ENCODE measurements around the gene PDGFB.

Gene PDGFB

DNA sequence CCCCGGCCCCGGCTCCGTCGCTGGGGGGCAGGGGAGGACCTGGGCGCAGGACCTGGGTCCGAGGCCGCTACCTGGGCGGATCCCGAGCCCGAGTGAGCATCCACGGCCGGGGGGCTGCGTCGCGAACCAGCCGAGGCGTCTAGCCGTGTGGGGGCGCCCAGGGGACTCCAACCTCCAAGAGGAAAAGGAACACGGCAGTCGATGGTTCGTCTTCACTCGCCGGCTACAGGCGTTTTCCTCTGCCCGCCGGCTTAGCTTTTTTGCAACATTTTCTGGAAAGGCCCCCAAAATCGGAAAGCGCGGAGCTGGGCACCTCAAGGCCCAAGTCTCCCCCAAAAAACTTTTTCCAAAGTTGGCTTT, 666 bp downstream of the PDGFB start:
- Histone ChIP-seq H3K36me3 (replicated peaks; ENCODE audit: low read depth, low read length) (no peaks in the 10 kb centered on the region), H3K4me1 (ENCODE audit: low read length) (peaks cover 14% of the 10 kb centered on the region), H3K27ac (ENCODE audit: low read length) (no peak overlapping the region), H3K27me3 (ENCODE audit: low read depth, low read length) (no peaks in the 10 kb centered on the region), H4K20me1 (ENCODE audit: insufficient read depth, low read length) (no peaks in the 10 kb centered on the region), H3K4me3 (ENCODE audit: low read length) (no peak overlapping the region), H3K4me2 (ENCODE audit: low read length) (no peak overlapping the region), H3K79me2 (ENCODE audit: low read length) (no peaks in the 10 kb centered on the region), H3K9ac (ENCODE audit: low read length) (no peak overlapping the region), H2AFZ (ENCODE audit: low read depth, low read length) (no peak overlapping the region), H3K9me3 (ENCODE audit: insufficient read depth, low read length) (no peaks in the 10 kb centered on the region)
- TF ChIP-seq, protein P1, sequence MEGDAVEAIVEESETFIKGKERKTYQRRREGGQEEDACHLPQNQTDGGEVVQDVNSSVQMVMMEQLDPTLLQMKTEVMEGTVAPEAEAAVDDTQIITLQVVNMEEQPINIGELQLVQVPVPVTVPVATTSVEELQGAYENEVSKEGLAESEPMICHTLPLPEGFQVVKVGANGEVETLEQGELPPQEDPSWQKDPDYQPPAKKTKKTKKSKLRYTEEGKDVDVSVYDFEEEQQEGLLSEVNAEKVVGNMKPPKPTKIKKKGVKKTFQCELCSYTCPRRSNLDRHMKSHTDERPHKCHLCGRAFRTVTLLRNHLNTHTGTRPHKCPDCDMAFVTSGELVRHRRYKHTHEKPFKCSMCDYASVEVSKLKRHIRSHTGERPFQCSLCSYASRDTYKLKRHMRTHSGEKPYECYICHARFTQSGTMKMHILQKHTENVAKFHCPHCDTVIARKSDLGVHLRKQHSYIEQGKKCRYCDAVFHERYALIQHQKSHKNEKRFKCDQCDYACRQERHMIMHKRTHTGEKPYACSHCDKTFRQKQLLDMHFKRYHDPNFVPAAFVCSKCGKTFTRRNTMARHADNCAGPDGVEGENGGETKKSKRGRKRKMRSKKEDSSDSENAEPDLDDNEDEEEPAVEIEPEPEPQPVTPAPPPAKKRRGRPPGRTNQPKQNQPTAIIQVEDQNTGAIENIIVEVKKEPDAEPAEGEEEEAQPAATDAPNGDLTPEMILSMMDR (IDR thresholded peaks at IDR 0.05; ENCODE audit: low read depth, low read length), result no peak
- TF ChIP-seq EZH2phosphoT487 (IDR thresholded peaks at IDR 0.05; ENCODE audit: low read depth), result no peak

DNA sequence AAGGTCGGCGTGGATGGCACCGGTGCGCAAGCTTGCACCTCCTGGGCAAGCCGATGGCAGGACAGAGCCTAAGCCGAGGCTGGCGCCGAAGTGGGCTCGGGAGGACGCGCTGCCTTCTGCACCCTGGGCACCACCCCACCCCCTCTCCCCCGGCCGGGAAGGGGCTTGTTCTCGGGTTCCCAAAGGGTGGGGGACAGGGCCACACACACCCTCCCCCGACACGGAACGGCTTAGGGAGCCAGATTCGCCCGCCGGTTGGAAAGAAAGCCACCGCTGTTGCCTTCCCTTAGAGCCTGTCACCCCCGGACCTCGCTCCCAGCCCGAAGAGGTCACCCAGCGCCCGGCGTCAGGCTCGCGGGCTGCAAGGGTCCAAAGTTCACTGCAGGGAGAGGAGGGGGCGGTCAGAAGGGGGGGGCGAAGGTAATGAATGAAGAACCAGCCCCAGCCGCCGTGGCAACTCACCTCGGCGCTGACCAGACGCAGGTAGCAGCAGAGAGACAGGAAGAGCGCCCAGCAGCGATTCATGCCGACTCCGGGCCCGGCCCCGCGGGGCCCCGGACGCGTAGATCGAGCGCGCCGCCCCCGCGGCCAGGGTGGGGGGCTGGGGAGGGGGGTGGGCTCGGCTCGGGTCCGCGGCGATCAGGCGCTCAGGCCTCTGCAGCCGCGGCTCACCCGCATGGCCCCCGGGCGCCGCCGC, 1.2 kb downstream of the PDGFB start:
- Histone ChIP-seq H2AFZ (ENCODE audit: low read depth, low read length) (no peak overlapping the region), H3K9me3 (ENCODE audit: insufficient read depth, low read length) (no peaks in the 10 kb centered on the region), H3K27me3 (ENCODE audit: low read depth, low read length) (no peaks in the 10 kb centered on the region), H4K20me1 (ENCODE audit: insufficient read depth, low read length) (no peaks in the 10 kb centered on the region), H3K4me1 (ENCODE audit: low read length) (peaks cover 9% of the 10 kb centered on the region), H3K9ac (ENCODE audit: low read length) (no peak overlapping the region), H3K4me2 (ENCODE audit: low read length) (no peak overlapping the region), H3K36me3 (replicated peaks; ENCODE audit: low read depth, low read length) (no peaks in the 10 kb centered on the region), H3K27ac (ENCODE audit: low read length) (no peak overlapping the region), H3K79me2 (ENCODE audit: low read length) (no peaks in the 10 kb centered on the region), H3K4me3 (ENCODE audit: low read length) (no peak overlapping the region)
- no peak for TF ChIP-seq EZH2phosphoT487 (IDR thresholded peaks at IDR 0.05; ENCODE audit: low read depth)
- TF ChIP-seq, protein P1 (IDR thresholded peaks at IDR 0.05; ENCODE audit: low read depth, low read length), result no peak

DNA sequence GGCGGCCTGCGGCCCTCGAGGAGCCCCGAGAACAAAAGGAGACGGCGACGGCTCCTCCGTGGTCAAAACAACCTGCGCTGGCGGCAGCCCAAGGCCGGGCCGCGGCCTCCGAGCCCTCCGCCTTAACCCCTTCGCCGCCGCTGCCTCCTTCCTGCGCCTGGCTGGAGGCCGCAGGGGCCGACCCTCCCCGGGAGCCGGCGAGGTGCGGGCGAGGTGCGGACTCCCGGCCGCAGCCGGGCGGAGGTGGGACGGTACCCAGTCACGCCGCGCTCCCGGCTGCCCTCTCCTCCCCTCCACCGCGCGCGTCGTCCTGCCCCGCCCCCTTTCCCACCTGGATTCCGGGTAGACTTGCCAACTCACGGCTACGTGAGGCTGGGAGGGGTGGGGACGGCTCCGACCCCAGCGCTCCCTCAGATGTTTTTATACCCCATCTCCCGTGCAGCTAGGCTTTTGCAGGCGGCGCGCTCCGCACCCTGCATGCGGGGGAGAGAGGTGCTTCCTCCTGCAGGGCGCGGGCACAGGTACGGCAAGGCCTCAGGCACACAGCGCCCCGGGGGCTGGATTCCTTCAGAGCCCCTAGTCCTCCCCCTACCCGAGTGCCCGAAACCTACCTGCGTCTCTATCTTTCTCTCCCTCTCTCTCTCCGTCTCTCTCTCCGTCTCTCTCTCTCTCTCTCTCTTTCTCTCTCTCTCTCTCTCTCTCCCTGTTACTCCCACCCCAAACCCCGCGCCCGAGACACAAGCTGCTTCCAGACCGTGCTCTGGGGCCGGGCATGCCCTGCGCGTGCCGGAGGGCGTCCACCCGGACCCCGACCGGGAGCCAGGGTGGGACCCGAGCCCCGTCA, 2.0 kb downstream of the PDGFB start:
- H3K4me1 ChIP-seq (ENCODE audit: low read length), result peaks cover 7% of the 10 kb centered on the region
- no peak overlapping the region for H2AFZ ChIP-seq (ENCODE audit: low read depth, low read length)
- H3K9ac ChIP-seq (ENCODE audit: low read length), result no peak overlapping the region
- H3K9me3 ChIP-seq (ENCODE audit: insufficient read depth, low read length), result no peaks in the 10 kb centered on the region
- H3K79me2 ChIP-seq (ENCODE audit: low read length), result no peaks in the 10 kb centered on the region
- no peak overlapping the region for H3K4me3 ChIP-seq (ENCODE audit: low read length)
- no peak overlapping the region for H3K4me2 ChIP-seq (ENCODE audit: low read length)
- no peaks in the 10 kb centered on the region for H3K36me3 ChIP-seq (replicated peaks; ENCODE audit: low read depth, low read length)
- peaks cover 4% of the 10 kb centered on the region; the same call in 1 of the 2 replicates for H3K27me3 ChIP-seq (ENCODE audit: low read depth, low read length)
- no peak overlapping the region for H3K27ac ChIP-seq (ENCODE audit: low read length)
- H4K20me1 ChIP-seq (ENCODE audit: insufficient read depth, low read length), result no peaks in the 10 kb centered on the region
- no peak for TF ChIP-seq EZH2phosphoT487 (IDR thresholded peaks at IDR 0.05; ENCODE audit: low read depth)
- TF ChIP-seq, protein P1 (IDR thresholded peaks at IDR 0.05; ENCODE audit: low read depth, low read length), result no peak

DNA sequence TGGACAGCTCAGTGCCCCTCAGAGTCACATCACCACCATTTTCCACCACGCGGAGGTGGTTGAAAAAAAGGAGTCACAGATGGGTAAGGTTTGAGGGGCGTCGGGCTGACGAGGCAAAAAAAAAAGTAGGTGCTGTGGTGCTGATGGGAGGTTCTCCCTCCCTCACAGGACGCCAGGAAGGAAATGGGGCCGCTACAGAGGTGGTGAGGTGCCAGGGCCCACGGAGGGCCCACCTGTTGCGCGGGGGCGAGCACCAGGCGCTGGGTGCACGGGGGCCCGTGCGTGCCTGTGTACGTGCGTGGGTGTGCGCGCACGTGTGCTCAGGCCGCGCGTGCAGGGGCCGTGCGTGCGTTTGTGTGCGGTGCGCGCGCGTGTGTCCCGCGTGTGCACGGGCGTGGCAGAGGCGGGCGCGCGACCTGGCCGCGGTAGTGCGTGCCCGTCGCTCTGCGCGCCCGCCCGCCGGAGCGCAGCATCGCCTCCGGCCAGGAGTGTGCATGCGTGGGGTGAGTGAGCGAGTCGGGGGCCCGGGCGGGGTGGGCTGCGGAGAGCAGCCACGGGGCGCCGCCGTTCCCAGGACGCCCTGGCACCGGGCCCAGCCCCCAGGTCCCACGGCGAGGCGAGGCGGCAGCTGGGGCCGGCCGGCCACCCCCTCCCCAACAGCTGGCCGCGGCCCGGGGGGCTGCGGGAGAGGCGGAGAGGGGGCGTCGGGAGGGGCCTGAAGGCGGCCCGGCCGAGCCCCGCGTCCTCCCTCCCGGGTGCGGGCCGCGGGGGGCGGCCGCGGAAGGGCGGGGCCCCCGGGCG, 2.8 kb downstream of the PDGFB start:
- H3K27me3 ChIP-seq (ENCODE audit: low read depth, low read length), result peaks cover 12% of the 10 kb centered on the region
- H3K27ac ChIP-seq (ENCODE audit: low read length), result no peak overlapping the region
- no peak overlapping the region for H3K4me2 ChIP-seq (ENCODE audit: low read length)
- H4K20me1 ChIP-seq (ENCODE audit: insufficient read depth, low read length), result no peaks in the 10 kb centered on the region
- no peaks in the 10 kb centered on the region for H3K79me2 ChIP-seq (ENCODE audit: low read length)
- no peak overlapping the region for H3K4me3 ChIP-seq (ENCODE audit: low read length)
- TF ChIP-seq, protein P1 (IDR thresholded peaks at IDR 0.05; ENCODE audit: low read depth, low read length), result no peak
- no peak for TF ChIP-seq EZH2phosphoT487 (IDR thresholded peaks at IDR 0.05; ENCODE audit: low read depth)
- H3K9me3 ChIP-seq (ENCODE audit: insufficient read depth, low read length), result no peaks in the 10 kb centered on the region
- H2AFZ ChIP-seq (ENCODE audit: low read depth, low read length), result no peak overlapping the region
- peaks cover under 1% of the 10 kb centered on the region for H3K4me1 ChIP-seq (ENCODE audit: low read length)
- H3K9ac ChIP-seq (ENCODE audit: low read length), result no peak overlapping the region
- H3K36me3 ChIP-seq (replicated peaks; ENCODE audit: low read depth, low read length), result no peaks in the 10 kb centered on the region
